Stomach (tissue), 4 donors: ENCODE data around the gene NTNG1.

Experiments used
- EP300 ChIP-seq: sonication (generic); formaldehyde crosslinking; IDR thresholded peaks from one replicate; pipeline ENCODE4 v1.6.1; 2017; ENCODE audit warnings: antibody characterized with exemption
- POLR2A ChIP-seq, 4 donors: fragments of 450-650 bp; IDR thresholded peaks; one replicate each; pipeline ENCODE4 v1.6.1; 2016; ENCODE audit warnings: antibody characterized with exemption in 4 of 4, control low read depth in 2 of 4, mild to moderate bottlenecking in 1 of 4, moderate library complexity in 1 of 4
- POLR2AphosphoS5 ChIP-seq, 3 donors: sonication (generic); formaldehyde crosslinking; IDR thresholded peaks; one replicate each; pipeline ENCODE4 v1.6.1; 2016; ENCODE audit warnings: antibody characterized with exemption in 3 of 3
- TF ChIP-seq, protein P1 (sequence below), 7 experiments: fragments of 450-650 bp in 4 of 7; fragments of 200-600 bp in 3 of 7; sonication (generic) in 3 of 7; IDR thresholded peaks; one replicate each; pipeline ENCODE4 v1.5.1; 2016 to 2019; ENCODE audit warnings: antibody characterized with exemption in 7 of 7, control low read depth in 2 of 7, mild to moderate bottlenecking in 1 of 7

DNA sequence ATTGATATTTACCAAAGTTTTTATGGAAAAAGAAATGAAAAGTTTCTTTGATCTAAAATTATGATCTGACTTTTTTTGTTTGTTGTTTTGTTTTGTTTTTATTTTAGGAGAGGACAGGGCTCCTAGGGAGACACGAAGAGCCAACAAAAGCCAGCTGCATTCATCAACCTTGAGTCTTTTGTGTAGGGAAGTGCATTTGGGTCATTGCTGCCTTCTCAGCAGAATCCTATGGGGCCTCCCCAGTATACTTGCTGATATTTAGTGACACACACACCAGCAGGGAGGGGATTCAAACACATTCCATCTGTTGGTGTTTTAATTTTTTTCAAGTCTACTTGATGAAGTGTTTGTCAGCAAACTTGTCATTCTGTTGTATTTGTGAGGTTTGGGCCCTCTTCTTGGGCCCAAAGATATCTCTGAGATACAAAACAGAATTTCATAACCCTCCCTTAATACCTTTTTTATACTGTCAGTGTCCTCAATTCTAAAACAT, 203.5 kb downstream of the NTNG1 start:
- TF ChIP-seq, protein P1, sequence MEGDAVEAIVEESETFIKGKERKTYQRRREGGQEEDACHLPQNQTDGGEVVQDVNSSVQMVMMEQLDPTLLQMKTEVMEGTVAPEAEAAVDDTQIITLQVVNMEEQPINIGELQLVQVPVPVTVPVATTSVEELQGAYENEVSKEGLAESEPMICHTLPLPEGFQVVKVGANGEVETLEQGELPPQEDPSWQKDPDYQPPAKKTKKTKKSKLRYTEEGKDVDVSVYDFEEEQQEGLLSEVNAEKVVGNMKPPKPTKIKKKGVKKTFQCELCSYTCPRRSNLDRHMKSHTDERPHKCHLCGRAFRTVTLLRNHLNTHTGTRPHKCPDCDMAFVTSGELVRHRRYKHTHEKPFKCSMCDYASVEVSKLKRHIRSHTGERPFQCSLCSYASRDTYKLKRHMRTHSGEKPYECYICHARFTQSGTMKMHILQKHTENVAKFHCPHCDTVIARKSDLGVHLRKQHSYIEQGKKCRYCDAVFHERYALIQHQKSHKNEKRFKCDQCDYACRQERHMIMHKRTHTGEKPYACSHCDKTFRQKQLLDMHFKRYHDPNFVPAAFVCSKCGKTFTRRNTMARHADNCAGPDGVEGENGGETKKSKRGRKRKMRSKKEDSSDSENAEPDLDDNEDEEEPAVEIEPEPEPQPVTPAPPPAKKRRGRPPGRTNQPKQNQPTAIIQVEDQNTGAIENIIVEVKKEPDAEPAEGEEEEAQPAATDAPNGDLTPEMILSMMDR (IDR thresholded peaks at IDR 0.05): no peak
- TF ChIP-seq POLR2A (IDR thresholded peaks at IDR 0.05) (no peak), POLR2AphosphoS5 (IDR thresholded peaks at IDR 0.05) (no peak), EP300 (no peak)
